Panc1 (cell line): ENCODE data around the gene DYNC1I1. TPM values are rescaled to one million over a fixed set of nuclear protein-coding genes. Genes with fewer than 3 reads are reported as not detected.

Source experiments
- ATAC-seq: fragments of 200-7000 bp; cut with Tn5 transposase; 2 replicates; pipeline ENCODE4 v1.9.1; 2020; ENCODE audit warnings: mild to moderate bottlenecking, moderate library complexity
- BruUV-seq: library from RNA; stranded (reverse); fragments of 400-500 nt; replicated peaks from 2 replicates; lab custom pipeline; 2021; lab: Mats Ljungman, UMichigan
- CTCF ChIA-PET: fragments of 300-600 bp; sonication (Branson Sonifier 250); formaldehyde crosslinking; loops from one replicate; lab custom pipeline; 2022; ENCODE audit warnings: antibody characterized with exemption; lab: Charles Lee
- POLR2A ChIA-PET: fragments of 300-600 bp; sonication (Branson Sonifier 250); formaldehyde crosslinking; loops from one replicate; lab custom pipeline; 2022; ENCODE audit warnings: antibody characterized with exemption; lab: Charles Lee
- DNase-seq: peaks from one replicate; pipeline ENCODE4 v3.0.0-alpha.2; 2010; ENCODE audit warnings: low read depth, low spot score
- H3K27ac ChIP-seq: 2 replicates; pipeline ENCODE4 v1.5.1; 2011; ENCODE audit warnings: mild to moderate bottlenecking, low read length, inconsistent platforms
- H3K27me3 ChIP-seq: fragments of 200-500 bp; sonication (Bioruptor generic); 2 replicates; pipeline ENCODE4 v1.6.0; 2014; ENCODE audit warnings: low read length, inconsistent platforms; ENCODE audit not compliant: control insufficient read depth, insufficient read depth
- H3K36me3 ChIP-seq: fragments of 200-500 bp; sonication (Bioruptor generic); 2 replicates; pipeline ENCODE4 v1.5.1; 2014; ENCODE audit warnings: inconsistent platforms, mild to moderate bottlenecking, low read length, moderate library complexity; ENCODE audit not compliant: control insufficient read depth, insufficient read depth
- H3K4me1 ChIP-seq: 2 replicates; pipeline ENCODE4 v1.5.1; 2011; ENCODE audit warnings: inconsistent platforms, mild to moderate bottlenecking, low read length, moderate library complexity; ENCODE audit not compliant: control insufficient read depth, insufficient read depth
- H3K4me3 ChIP-seq, 2 experiments: 2 replicates each; pipeline ENCODE4 v1.5.1; 2011 to 2012; ENCODE audit warnings: low read depth in 2 of 2, low read length in 2 of 2, mild to moderate bottlenecking in 2 of 2, inconsistent platforms in 1 of 2, moderate library complexity in 1 of 2
- H3K9me3 ChIP-seq: fragments of 200-500 bp; sonication (Bioruptor generic); 2 replicates; pipeline ENCODE4 v1.5.1; 2014; ENCODE audit warnings: low read depth, mild to moderate bottlenecking, inconsistent platforms, low read length, moderate library complexity; ENCODE audit not compliant: control insufficient read depth, insufficient read depth
- POLR2AphosphoS5 ChIP-seq: IDR thresholded peaks from 2 replicates; pipeline ENCODE4 v1.6.1; 2012; ENCODE audit warnings: mild to moderate bottlenecking, low read depth, low read length, moderate library complexity
- SIN3A ChIP-seq: IDR thresholded peaks from 2 replicates; pipeline ENCODE4 v1.6.1; 2012; ENCODE audit warnings: low read depth, mild to moderate bottlenecking, low read length, moderate library complexity, borderline replicate concordance; ENCODE audit not compliant: insufficient read depth
- TCF7L2 ChIP-seq: IDR thresholded peaks from 2 replicates; pipeline ENCODE4 v1.6.1; 2011; ENCODE audit warnings: mild to moderate bottlenecking, low read depth, low read length, inconsistent platforms
- in situ Hi-C: cut with HindIII; loops from 2 replicates; pipeline ENCODE4 v1.10.0; 2016; ENCODE audit warnings: low sequenced_read_pairs, low pct_unique_long_range_greater_than_20kb
- intact Hi-C: fragments of 100-400 bp; cut with micrococcal nuclease; formaldehyde crosslinking; loops from one replicate; pipeline ENCODE4 v1.10.0; 2022; ENCODE audit not compliant: unreplicated experiment
- total RNA-seq: library from RNA; stranded (reverse); gene quantifications from one replicate; pipeline ENCODE4 v1.2.1, GENCODE V29; 2021; ENCODE audit not compliant: unreplicated experiment
- TF ChIP-seq, protein P1 (sequence below): fragments of 450-650 bp; IDR thresholded peaks from 2 replicates; pipeline ENCODE4 v1.5.1; 2017; ENCODE audit warnings: mild to moderate bottlenecking
- TF ChIP-seq, protein P2 (sequence below), 2 experiments: IDR thresholded peaks; 2 replicates each; pipeline ENCODE4 v1.6.1; 2011 to 2012; ENCODE audit warnings: low read depth in 2 of 2, control low read depth in 1 of 2, low read length in 1 of 2, mild to moderate bottlenecking in 1 of 2, moderate library complexity in 1 of 2; ENCODE audit not compliant: insufficient read depth in 1 of 2

The DYNC1I1 gene
- total RNA-seq, 1 experiment from 2014 or later, result 0.13 TPM

DNA sequence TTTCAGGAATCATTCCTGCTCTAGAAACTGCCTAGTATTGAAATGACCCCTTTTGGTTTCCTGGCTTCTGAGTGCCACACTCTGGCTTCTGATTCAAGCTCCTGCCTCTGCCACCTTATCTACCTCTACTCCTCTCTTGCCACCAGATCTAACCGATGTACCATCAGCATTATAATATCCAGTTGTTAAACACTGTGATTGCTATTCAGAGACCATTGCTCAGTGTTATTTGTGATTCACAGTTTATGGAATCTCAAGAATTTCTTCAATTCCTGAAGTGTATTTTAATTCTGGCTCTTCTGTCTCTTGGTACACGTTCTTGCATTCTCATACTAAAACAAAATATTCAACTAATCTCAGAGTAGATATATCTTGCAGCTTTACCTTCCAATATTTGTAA is 88.7 kb downstream of the DYNC1I1 start:
- Histone ChIP-seq H3K9me3 (no peaks in the 10 kb centered on the region), H3K27me3 (no peaks in the 10 kb centered on the region), H3K36me3 (no peaks in the 10 kb centered on the region), H3K4me3 (no peak overlapping the region), H3K4me1 (no peaks in the 10 kb centered on the region), H3K27ac (no peak overlapping the region)
- ChIA-PET POLR2A (no interaction called here), CTCF (no interaction called here)
- ATAC-seq (no peak), DNase-seq (no peak)
- intact Hi-C loops, result no loop called here
- no TSS peak for BruUV-seq
- TF ChIP-seq, protein P1, sequence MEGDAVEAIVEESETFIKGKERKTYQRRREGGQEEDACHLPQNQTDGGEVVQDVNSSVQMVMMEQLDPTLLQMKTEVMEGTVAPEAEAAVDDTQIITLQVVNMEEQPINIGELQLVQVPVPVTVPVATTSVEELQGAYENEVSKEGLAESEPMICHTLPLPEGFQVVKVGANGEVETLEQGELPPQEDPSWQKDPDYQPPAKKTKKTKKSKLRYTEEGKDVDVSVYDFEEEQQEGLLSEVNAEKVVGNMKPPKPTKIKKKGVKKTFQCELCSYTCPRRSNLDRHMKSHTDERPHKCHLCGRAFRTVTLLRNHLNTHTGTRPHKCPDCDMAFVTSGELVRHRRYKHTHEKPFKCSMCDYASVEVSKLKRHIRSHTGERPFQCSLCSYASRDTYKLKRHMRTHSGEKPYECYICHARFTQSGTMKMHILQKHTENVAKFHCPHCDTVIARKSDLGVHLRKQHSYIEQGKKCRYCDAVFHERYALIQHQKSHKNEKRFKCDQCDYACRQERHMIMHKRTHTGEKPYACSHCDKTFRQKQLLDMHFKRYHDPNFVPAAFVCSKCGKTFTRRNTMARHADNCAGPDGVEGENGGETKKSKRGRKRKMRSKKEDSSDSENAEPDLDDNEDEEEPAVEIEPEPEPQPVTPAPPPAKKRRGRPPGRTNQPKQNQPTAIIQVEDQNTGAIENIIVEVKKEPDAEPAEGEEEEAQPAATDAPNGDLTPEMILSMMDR, result no peak
- TF ChIP-seq POLR2AphosphoS5, result no peak
- TF ChIP-seq, protein P2, sequence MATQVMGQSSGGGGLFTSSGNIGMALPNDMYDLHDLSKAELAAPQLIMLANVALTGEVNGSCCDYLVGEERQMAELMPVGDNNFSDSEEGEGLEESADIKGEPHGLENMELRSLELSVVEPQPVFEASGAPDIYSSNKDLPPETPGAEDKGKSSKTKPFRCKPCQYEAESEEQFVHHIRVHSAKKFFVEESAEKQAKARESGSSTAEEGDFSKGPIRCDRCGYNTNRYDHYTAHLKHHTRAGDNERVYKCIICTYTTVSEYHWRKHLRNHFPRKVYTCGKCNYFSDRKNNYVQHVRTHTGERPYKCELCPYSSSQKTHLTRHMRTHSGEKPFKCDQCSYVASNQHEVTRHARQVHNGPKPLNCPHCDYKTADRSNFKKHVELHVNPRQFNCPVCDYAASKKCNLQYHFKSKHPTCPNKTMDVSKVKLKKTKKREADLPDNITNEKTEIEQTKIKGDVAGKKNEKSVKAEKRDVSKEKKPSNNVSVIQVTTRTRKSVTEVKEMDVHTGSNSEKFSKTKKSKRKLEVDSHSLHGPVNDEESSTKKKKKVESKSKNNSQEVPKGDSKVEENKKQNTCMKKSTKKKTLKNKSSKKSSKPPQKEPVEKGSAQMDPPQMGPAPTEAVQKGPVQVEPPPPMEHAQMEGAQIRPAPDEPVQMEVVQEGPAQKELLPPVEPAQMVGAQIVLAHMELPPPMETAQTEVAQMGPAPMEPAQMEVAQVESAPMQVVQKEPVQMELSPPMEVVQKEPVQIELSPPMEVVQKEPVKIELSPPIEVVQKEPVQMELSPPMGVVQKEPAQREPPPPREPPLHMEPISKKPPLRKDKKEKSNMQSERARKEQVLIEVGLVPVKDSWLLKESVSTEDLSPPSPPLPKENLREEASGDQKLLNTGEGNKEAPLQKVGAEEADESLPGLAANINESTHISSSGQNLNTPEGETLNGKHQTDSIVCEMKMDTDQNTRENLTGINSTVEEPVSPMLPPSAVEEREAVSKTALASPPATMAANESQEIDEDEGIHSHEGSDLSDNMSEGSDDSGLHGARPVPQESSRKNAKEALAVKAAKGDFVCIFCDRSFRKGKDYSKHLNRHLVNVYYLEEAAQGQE (IDR thresholded peaks at IDR 0.05; ENCODE audit: insufficient read depth in 1 of 2, low read depth in 2 of 2, low read length in 1 of 2), result no peak
- no peak for TF ChIP-seq SIN3A
- no peak for TF ChIP-seq TCF7L2
- in situ Hi-C loops, result no loop called here

DNA sequence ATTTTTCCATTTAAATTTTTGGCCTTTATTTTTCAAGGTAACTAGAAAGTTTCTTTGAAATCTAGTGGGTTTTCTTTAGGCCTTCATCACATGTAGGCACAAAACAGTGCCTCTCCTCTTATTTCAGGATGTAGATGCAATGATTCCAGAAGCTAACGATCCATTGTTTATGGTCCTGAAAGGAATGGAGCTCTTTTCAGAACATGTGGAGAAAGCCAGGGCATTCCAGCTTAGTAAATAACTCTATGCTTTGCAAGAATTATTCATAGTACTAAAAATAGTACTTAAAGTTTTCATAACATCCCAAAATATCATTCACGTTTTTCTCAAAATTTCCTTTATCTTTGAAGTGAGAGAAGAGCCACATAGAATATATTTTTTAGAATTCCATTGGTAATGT is 91.3 kb downstream of the DYNC1I1 start:
- CTCF ChIA-PET, result no interaction called here
- ATAC-seq (no peak), DNase-seq (no peak)
- no peaks in the 10 kb centered on the region for H3K9me3 ChIP-seq
- no peak overlapping the region for H3K27ac ChIP-seq
- TF ChIP-seq SIN3A, result no peak
- TF ChIP-seq TCF7L2, result no peak
- TF ChIP-seq, protein P2 (IDR thresholded peaks at IDR 0.05; ENCODE audit: insufficient read depth in 1 of 2, low read depth in 2 of 2, low read length in 1 of 2), result no peak
- no peak for TF ChIP-seq POLR2AphosphoS5
- TF ChIP-seq, protein P1, result no peak
- intact Hi-C loops (no loop called here), in situ Hi-C loops (no loop called here)
- H3K27me3 ChIP-seq, result no peaks in the 10 kb centered on the region
- no peaks in the 10 kb centered on the region for H3K36me3 ChIP-seq
- H3K4me3 ChIP-seq, result no peak overlapping the region
- H3K4me1 ChIP-seq, result no peaks in the 10 kb centered on the region
- POLR2A ChIA-PET, result interaction anchor here (0.6 kb wide), 1 partner anchor 1269 kb away, joined by 3 read pairs; no protein-coding TSS in a partner anchor
- no TSS peak for BruUV-seq
